ENCODE measurements around the gene MGP. TPM values are rescaled to one million over a fixed set of nuclear protein-coding genes. Genes with fewer than 3 reads are reported as not detected.

MGP gene
- total RNA-seq, 5 donors from 2014 or later (not counting 1 experiment from before 2014, with no cell fraction given): 1.5 to 4.0 (median 2.2) TPM

- no peak overlapping the region for H3K4me3 ChIP-seq (ENCODE audit: control insufficient read depth in 1 of 2, extremely low read depth in 1 of 2, low read length in 1 of 2)
- no peaks in the 10 kb centered on the region for H3K36me3 ChIP-seq (ENCODE audit: control insufficient read depth in 2 of 2, extremely low read depth in 1 of 2, insufficient read depth in 1 of 2, low read length in 1 of 2)
- no peaks in the 10 kb centered on the region for H3K4me1 ChIP-seq (ENCODE audit: control insufficient read depth in 1 of 2, extremely low read depth in 1 of 2, insufficient read depth in 2 of 2, low read length in 2 of 2)
- Mint-ChIP-seq H3K27me3 (peaks cover 11 to 28% of the 10 kb centered on the region in 2 donors), H3K27ac (no peak overlapping the region), H3K36me3 (no peaks in the 10 kb centered on the region), H3K4me1 (no peaks in the 10 kb centered on the region), H3K9me3 (no peaks in the 10 kb centered on the region), H3K4me3 (no peak overlapping the region)
- ChIA-PET POLR2A (interaction anchor here in 1 of 2 donors (0.6 kb wide), 1 partner anchor 131 kb away, joined by 3 read pairs; no protein-coding TSS in a partner anchor), CTCF (interaction anchor here in 1 of 2 donors (0.5 to 1.7 kb wide), 3 partner anchors 40 to 162 kb away, joined by 4 to 7 read pairs (median 5); no protein-coding TSS in a partner anchor)
- ATAC-seq (replicated peaks in 1 of 4) (no peak), DNase-seq (no peak)
- no peaks in the 10 kb centered on the region for H3K9me3 ChIP-seq
- peaks cover 0 to 4% of the 10 kb centered on the region in 2 experiments for H3K27me3 ChIP-seq (replicated peaks in 1 of 2; ENCODE audit: control insufficient read depth in 2 of 2, extremely low read depth in 1 of 2, insufficient read depth in 2 of 2, low read length in 1 of 2)
- no CpG with 5 or more reads among the region's 1 CpG for WGBS (ENCODE audit: insufficient coverage)
- H3K27ac ChIP-seq (ENCODE audit: low read length): no peak overlapping the region
Measured at GRCh38 chr12:14833952-14834351, 51.7 kb downstream of the MGP start.

GRCh38 chr12:14833336-14833735 is 52.3 kb downstream of the MGP start:
- CTCF ChIA-PET: interaction anchor here in 1 of 2 donors (0.5 to 1.7 kb wide), 3 partner anchors 41 to 162 kb away, joined by 4 to 7 read pairs (median 5); no protein-coding TSS in a partner anchor
- H3K36me3 Mint-ChIP-seq: no peaks in the 10 kb centered on the region
- H3K4me3 Mint-ChIP-seq: no peak overlapping the region
- H3K9me3 Mint-ChIP-seq: no peaks in the 10 kb centered on the region
- H3K36me3 ChIP-seq (ENCODE audit: control insufficient read depth in 2 of 2, extremely low read depth in 1 of 2, insufficient read depth in 1 of 2, low read length in 1 of 2): no peaks in the 10 kb centered on the region
- DNase-seq (no peak), ATAC-seq (replicated peaks in 1 of 4) (no peak)
- no peak overlapping the region for H3K27ac Mint-ChIP-seq
- H3K27me3 Mint-ChIP-seq: peaks cover 11 to 28% of the 10 kb centered on the region in 2 donors
- no peaks in the 10 kb centered on the region for H3K9me3 ChIP-seq
- no peak overlapping the region for H3K4me3 ChIP-seq (ENCODE audit: control insufficient read depth in 1 of 2, extremely low read depth in 1 of 2, low read length in 1 of 2)
- peaks cover 0 to 4% of the 10 kb centered on the region in 2 experiments for H3K27me3 ChIP-seq (replicated peaks in 1 of 2; ENCODE audit: control insufficient read depth in 2 of 2, extremely low read depth in 1 of 2, insufficient read depth in 2 of 2, low read length in 1 of 2)
- POLR2A ChIA-PET: interaction anchor here in 1 of 2 donors (0.6 kb wide), 1 partner anchor 132 kb away, joined by 3 read pairs; no protein-coding TSS in a partner anchor
- no peaks in the 10 kb centered on the region for H3K4me1 Mint-ChIP-seq
- H3K27ac ChIP-seq (ENCODE audit: low read length): no peak overlapping the region
- no peaks in the 10 kb centered on the region for H3K4me1 ChIP-seq (ENCODE audit: control insufficient read depth in 1 of 2, extremely low read depth in 1 of 2, insufficient read depth in 2 of 2, low read length in 2 of 2)
- no CpG with 5 or more reads among the region's 3 CpGs for WGBS (ENCODE audit: insufficient coverage)

Other genes starting within 250 kb of the MGP start
- gene GUCY2C, start 189.3 kb downstream of the MGP start, total RNA-seq: under 1 TPM in 1 of 5 donors, not detected in 4; 0.06 TPM
- 100 to 1,000 TPM in 2 of 5 donors, 10 to 100 TPM in 3; 72.6 to 122 (median 80.6) TPM for gene WBP11, start 82.4 kb downstream of the MGP start, total RNA-seq
- 1 to 10 TPM in 2 of 5 donors, under 1 TPM in 2, not detected in 1; 0.50 to 1.4 (median 0.93) TPM for gene C12orf60, start 82.2 kb downstream of the MGP start, total RNA-seq
- gene SMCO3, start 71.7 kb downstream of the MGP start, total RNA-seq: not detected
- gene ART4, start 42.3 kb downstream of the MGP start, total RNA-seq: not detected
- 10 to 100 TPM; 11.1 to 21.8 (median 14.7) TPM for gene ERP27, start 52.7 kb upstream of the MGP start, total RNA-seq
- gene ARHGDIB, start 75.7 kb upstream of the MGP start, total RNA-seq: 100 to 1,000 TPM; 722 to 938 (median 785) TPM
- not detected for gene PDE6H, start 87.2 kb upstream of the MGP start, total RNA-seq

Data from T-cell (primary cell).